Memory B cell (primary cell): ENCODE data around the gene MPO.
A peak's percentile ranks its signal among the peaks of the same experiment; 100 is the strongest.

Experiments
- ATAC-seq: fragments of 150-1000 bp; cut with Tn5 transposase; 2 replicates; pipeline ENCODE4 v1.10.0; 2021; ENCODE audit warnings: low read depth, mild to moderate bottlenecking, moderate library complexity
- DNase-seq, 2 donors: peaks; one replicate each; pipeline ENCODE4 v3.0.0; 2022; ENCODE audit warnings: low spot score in 2 of 2
- H3K27ac Mint-ChIP-seq: one replicate; pipeline ENCODE4 v1.8.0; 2022; ENCODE audit warnings: mild to moderate bottlenecking, moderate library complexity, mixed read lengths
- H3K27me3 Mint-ChIP-seq: one replicate; pipeline ENCODE4 v1.8.0; 2022; ENCODE audit warnings: mixed read lengths
- H3K36me3 Mint-ChIP-seq: one replicate; pipeline ENCODE4 v1.8.0; 2022; ENCODE audit warnings: mild to moderate bottlenecking, mixed read lengths
- H3K4me1 Mint-ChIP-seq: one replicate; pipeline ENCODE4 v1.8.0; 2022; ENCODE audit warnings: mixed read lengths
- H3K4me3 Mint-ChIP-seq: one replicate; pipeline ENCODE4 v1.8.0; 2022; ENCODE audit warnings: mild to moderate bottlenecking, moderate library complexity, mixed read lengths
- H3K9me3 Mint-ChIP-seq: one replicate; pipeline ENCODE4 v1.8.0; 2022; ENCODE audit warnings: mixed read lengths

Gene MPO

DNA sequence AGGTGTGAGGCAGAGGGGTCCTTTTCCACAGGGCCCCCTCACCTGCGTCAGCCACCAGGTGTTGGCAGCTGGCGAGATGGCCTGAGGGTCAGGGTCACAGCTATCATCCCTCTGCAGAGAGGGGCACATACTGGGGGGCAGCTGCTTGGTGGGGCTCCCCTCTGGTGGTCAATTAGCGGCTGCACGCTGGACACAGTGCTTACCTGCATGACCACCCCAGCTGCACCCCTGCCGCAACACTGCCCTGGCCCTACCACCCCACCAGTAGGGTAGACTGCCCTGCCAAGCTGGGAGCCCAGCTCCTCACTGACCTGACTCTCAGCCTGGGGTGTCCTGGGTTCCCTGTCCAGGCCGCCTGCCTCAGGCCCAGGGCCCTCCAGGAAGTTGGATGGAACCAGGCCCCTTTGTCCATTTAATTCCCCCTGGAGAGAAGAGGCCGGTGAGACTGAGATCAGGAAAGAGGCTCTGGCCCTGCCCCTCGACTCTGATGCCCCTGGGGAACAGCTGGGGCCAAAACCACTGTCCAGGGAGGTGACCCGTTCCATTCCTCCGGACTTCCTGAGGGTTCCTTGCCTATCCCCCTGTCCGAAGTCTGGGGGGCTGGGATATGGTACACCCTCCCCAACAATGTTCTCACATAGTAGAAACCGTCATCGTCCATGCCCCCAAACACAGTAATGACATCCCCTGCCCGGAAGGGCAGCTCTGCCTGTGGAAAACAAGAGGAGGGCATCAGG lies 24.2 kb upstream of the MPO start:
- DNase-seq (no peak), ATAC-seq (no peak)
- peaks cover 2% of the 10 kb centered on the region for H3K36me3 Mint-ChIP-seq
- H3K4me3 Mint-ChIP-seq, result no peak overlapping the region
- peaks cover 10% of the 10 kb centered on the region for H3K4me1 Mint-ChIP-seq
- no peaks in the 10 kb centered on the region for H3K27me3 Mint-ChIP-seq
- H3K27ac Mint-ChIP-seq, result no peak overlapping the region
- H3K9me3 Mint-ChIP-seq, result no peaks in the 10 kb centered on the region

- Mint-ChIP-seq H3K27ac (no peak overlapping the region), H3K4me1 (peaks cover 9% of the 10 kb centered on the region), H3K36me3 (peaks cover 2% of the 10 kb centered on the region), H3K4me3 (no peak overlapping the region), H3K27me3 (no peaks in the 10 kb centered on the region), H3K9me3 (no peaks in the 10 kb centered on the region)
- peak; percentile 85 for ATAC-seq
- DNase-seq, result peak; percentile 53 to 56
Measured at GRCh38 chr17:58303971-58304749, 23.4 kb upstream of the MPO start.

DNA sequence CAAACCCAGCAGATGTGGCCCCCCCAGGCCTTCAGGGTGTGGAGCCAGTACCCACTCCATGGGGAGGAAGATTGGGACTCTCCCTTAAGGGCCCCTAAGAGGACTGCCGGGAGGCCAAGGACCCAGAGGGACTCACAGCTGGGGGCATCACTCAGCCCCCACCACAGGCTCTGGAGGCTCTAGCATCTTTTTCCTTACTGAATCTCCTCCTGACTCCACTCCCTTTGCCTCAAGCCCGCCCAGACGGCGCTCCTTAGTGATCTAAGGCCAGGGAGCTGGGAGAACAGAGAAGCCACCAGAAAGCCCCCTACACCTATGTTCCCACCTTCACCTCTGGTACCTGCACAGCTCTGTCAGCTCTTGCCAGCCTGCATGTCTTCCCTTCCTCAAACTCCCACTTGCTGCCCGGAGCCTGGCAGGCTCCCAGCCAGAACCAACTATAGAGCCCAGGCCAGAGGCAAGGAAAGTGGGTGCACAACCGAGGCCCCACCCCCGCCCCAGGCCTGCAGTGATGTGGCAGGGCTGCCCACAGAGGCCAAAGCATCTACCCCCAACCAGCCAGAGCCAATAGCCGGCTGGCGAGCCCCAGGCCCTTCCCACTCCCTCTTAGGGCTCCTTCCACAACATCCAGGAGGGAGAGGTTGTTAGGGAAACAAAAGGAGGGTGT lies 22.3 kb upstream of the MPO start:
- ATAC-seq, result no peak
- no peak overlapping the region for H3K27ac Mint-ChIP-seq

DNA sequence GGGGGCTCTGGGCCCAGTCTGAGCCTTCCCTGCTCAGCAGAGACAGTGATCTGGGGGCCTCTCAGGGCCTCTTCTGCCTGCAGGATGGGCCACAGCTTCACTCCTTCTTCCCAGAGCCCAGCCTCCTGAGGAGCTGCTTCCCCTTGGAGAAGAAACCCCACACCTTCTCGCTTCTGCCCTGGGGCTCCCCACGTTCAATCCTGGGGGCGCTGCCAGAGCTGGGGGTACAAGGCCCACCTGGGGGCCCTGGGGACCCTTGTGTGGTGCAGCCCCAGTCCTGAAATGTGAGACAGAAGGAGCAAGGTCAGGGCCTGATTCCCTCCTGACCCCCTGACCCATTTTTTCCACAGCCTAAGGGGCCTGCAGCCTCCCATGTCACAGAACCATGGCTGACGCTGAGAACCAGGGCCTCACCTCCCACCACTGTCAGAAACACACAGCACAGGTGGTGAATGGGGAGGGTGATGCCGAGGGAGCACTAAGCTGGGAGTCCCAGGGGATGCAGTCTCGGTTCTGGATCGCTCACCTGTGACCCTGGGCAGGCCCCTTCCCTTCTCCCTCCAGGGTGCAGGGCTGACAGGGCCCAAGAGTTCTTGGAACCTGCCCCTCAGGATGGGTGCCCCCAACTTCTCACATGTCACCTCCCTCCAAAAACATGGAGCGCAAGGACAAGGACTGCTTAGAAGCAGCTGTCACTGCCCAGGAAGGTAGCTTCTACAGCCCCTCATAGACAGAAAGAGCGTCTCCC lies 21.6 kb upstream of the MPO start:
- Mint-ChIP-seq H3K36me3 (no peaks in the 10 kb centered on the region), H3K4me3 (no peak overlapping the region), H3K27ac (no peak overlapping the region), H3K4me1 (peaks cover 9% of the 10 kb centered on the region), H3K27me3 (no peaks in the 10 kb centered on the region), H3K9me3 (no peaks in the 10 kb centered on the region)
- no peak for DNase-seq
- ATAC-seq, result peak; percentile 26

More for the DNA sequence above, 22.3 kb upstream of the MPO start:
- H3K4me1 Mint-ChIP-seq, result peaks cover 9% of the 10 kb centered on the region
- no peaks in the 10 kb centered on the region for H3K9me3 Mint-ChIP-seq
- no peaks in the 10 kb centered on the region for H3K27me3 Mint-ChIP-seq
- peaks cover under 1% of the 10 kb centered on the region for H3K36me3 Mint-ChIP-seq
- DNase-seq, result no peak
- H3K4me3 Mint-ChIP-seq, result no peak overlapping the region

GRCh38 chr17:58301504-58302150 lies 20.9 kb upstream of the MPO start:
- no peak for DNase-seq
- Mint-ChIP-seq H3K36me3 (no peaks in the 10 kb centered on the region), H3K4me1 (peaks cover 9% of the 10 kb centered on the region), H3K27me3 (no peaks in the 10 kb centered on the region), H3K27ac (no peak overlapping the region), H3K9me3 (no peaks in the 10 kb centered on the region), H3K4me3 (no peak overlapping the region)
- no peak for ATAC-seq

DNA sequence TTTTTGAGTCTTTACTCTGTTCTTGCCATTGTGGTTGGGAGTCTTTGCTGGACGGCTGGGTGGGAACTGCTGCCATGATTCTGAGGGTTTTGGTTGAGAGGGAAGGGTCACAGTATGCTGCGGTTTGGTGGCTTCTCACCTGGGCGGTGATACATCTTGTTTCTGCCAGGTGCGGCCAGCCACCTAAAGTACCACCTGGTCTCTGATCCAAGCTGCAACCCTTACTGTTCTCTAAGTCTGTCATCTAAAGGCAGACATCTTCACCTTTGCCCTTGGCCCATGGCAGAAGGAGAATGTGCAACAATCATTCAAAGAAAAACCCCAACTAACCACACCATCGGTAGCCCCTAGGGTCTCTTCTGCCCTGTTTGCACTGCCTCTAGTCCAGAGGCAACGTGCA lies 19.6 kb upstream of the MPO start:
- no peak overlapping the region for H3K27ac Mint-ChIP-seq
- peaks cover 9% of the 10 kb centered on the region for H3K4me1 Mint-ChIP-seq
- no peaks in the 10 kb centered on the region for H3K27me3 Mint-ChIP-seq
- DNase-seq, result no peak
- ATAC-seq, result no peak
- no peaks in the 10 kb centered on the region for H3K9me3 Mint-ChIP-seq
- no peaks in the 10 kb centered on the region for H3K36me3 Mint-ChIP-seq
- H3K4me3 Mint-ChIP-seq, result no peak overlapping the region

DNA sequence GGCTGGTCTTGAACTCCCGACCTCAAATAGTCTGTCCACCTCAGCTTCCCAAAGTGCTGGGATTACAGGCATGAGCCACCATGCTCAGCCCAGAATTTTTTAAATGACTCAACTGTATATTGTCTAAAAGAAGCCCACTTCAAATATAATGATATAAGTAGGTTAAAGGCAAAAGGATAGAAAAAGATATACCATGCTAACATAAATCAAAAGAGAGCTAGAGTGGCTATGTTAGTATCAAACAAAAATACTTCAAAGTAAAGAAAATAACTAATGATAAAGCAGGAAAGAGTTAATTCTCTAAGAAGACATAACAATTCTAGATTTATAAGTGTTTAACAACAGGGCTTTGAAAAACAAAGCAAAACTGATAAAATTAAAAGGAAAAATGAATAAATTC lies 13.3 kb upstream of the MPO start:
- no peaks in the 10 kb centered on the region for H3K4me1 Mint-ChIP-seq
- no peak overlapping the region for H3K27ac Mint-ChIP-seq
- DNase-seq (no peak), ATAC-seq (no peak)
- H3K4me3 Mint-ChIP-seq, result no peak overlapping the region
- peaks cover 5% of the 10 kb centered on the region for H3K27me3 Mint-ChIP-seq
- H3K9me3 Mint-ChIP-seq, result peaks cover 4% of the 10 kb centered on the region
- H3K36me3 Mint-ChIP-seq, result no peaks in the 10 kb centered on the region

GRCh38 chr17:58291246-58291645 lies 10.5 kb upstream of the MPO start:
- peaks cover 8% of the 10 kb centered on the region for H3K27me3 Mint-ChIP-seq
- peaks cover 2% of the 10 kb centered on the region for H3K4me1 Mint-ChIP-seq
- peaks cover 4% of the 10 kb centered on the region for H3K9me3 Mint-ChIP-seq
- H3K36me3 Mint-ChIP-seq, result peaks cover 1% of the 10 kb centered on the region
- H3K4me3 Mint-ChIP-seq, result no peak overlapping the region
- DNase-seq (no peak), ATAC-seq (no peak)
- no peak overlapping the region for H3K27ac Mint-ChIP-seq

GRCh38 chr17:58289869-58290268 lies 9.1 kb upstream of the MPO start:
- DNase-seq (no peak), ATAC-seq (no peak)
- Mint-ChIP-seq H3K27me3 (peaks cover 9% of the 10 kb centered on the region), H3K9me3 (peaks cover 4% of the 10 kb centered on the region), H3K4me1 (peaks cover 2% of the 10 kb centered on the region), H3K4me3 (no peak overlapping the region), H3K36me3 (peaks cover 1% of the 10 kb centered on the region), H3K27ac (no peak overlapping the region)

DNA sequence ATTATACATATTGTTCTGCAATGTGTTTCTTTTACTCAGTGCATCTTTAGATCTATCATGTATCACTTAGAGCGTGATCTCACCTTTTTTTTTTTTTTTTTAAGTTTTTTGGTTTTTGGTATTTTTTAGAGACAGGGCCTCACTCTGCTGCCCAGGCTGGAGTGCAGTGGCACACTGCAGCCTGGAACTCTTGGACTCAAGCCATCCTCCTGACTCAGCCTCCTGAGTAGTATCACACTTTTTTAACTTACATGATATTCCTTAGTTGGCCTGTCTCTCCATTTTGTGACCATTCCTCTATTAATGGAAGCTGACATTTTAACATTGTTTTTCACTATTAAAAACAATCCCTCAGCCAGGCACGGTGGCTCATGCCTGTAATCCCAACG lies 4.7 kb upstream of the MPO start:
- H3K4me3 Mint-ChIP-seq, result no peak overlapping the region
- H3K9me3 Mint-ChIP-seq, result no peaks in the 10 kb centered on the region
- DNase-seq, result no peak
- no peak for ATAC-seq
- H3K36me3 Mint-ChIP-seq, result peaks cover 1% of the 10 kb centered on the region
- H3K4me1 Mint-ChIP-seq, result peaks cover 2% of the 10 kb centered on the region
- no peak overlapping the region for H3K27ac Mint-ChIP-seq
- H3K27me3 Mint-ChIP-seq, result peaks cover 11% of the 10 kb centered on the region

- ATAC-seq (no peak), DNase-seq (no peak)
- Mint-ChIP-seq H3K27me3 (peaks cover 11% of the 10 kb centered on the region), H3K9me3 (no peaks in the 10 kb centered on the region), H3K4me1 (peaks cover 2% of the 10 kb centered on the region), H3K4me3 (no peak overlapping the region), H3K36me3 (peaks cover 1% of the 10 kb centered on the region), H3K27ac (no peak overlapping the region)
Measured at GRCh38 chr17:58284613-58285421, 4.1 kb upstream of the MPO start.

DNA sequence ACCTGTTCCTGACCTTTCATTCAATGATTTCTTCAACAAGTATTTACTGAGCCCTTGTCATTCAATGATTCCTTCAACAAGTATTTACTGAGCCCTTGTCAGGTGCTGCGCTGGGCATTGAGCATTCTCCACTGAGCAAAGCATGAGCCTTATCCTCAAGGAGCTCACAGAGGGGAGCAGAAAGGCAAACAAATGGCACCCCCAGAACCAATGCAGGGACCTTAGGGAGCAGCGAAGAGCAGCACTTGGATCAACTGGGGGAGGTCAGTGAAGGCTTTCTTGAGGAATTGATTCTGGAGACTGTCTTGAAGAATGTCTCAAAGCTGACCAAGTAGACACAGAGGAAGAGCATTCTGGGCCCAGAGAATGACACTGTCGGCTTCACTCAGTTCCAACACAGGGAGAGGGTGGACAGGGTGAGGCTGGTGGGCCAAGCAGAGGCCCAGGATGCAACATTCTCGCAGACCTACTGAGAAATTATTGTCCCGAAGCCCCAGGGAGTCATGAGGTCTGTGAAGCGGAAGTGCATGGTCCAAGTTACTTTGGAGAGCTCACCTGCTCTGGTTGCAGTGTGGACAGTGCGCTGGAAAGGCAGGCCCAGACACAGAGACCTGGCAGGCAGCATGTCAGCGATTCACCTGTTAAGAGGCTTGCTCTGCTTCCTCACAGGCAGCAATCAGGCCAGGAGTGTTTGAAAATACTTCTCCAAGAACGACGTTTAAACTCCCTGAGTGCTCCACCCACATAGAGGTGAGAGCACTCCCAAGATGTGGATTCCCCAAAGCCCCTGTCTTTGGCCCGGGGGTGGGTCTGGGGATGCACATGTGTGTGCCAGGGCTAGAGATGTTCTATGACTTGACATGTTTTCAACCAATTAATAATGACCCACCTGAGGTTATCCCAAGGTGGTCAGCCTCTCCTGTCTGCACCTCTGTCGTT lies 3.2 kb upstream of the MPO start:
- no peak overlapping the region for H3K4me3 Mint-ChIP-seq
- DNase-seq, result no peak
- H3K27ac Mint-ChIP-seq, result no peak overlapping the region

More for the DNA sequence above, 3.2 kb upstream of the MPO start:
- Mint-ChIP-seq H3K36me3 (peaks cover 1% of the 10 kb centered on the region), H3K9me3 (no peaks in the 10 kb centered on the region), H3K27me3 (peaks cover 12% of the 10 kb centered on the region), H3K4me1 (peaks cover 2% of the 10 kb centered on the region)
- ATAC-seq, result no peak
